ENCODE results near the gene TRIM29.
"Not testable (repeated sequence)": the region's sequence is repeated elsewhere in the genome, so short reads cannot be mapped to it uniquely, and the experiment has no call there.

TRIM29 gene

DNA sequence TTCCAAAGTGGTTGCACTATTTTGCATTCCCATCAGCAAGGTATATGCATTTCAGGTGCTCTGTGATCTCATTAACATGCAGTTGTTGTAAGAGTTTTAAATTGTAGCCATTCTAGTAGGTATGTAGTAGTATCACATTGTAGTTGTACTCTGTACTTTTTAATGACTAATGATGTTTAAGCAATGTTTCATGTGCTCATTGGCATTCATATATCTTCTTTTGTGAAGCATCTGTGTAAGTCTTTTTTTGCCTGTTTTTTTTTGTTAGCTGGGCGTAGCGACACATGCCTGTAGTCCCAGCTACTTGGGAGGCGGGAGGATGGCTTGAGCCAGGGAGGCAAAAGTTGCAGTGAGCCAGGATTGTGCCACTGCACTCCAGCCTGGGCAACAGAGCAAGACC lies 11.3 kb upstream of the TRIM29 start:
- WGBS, 2 experiments, result 92 to 97% methylated on average over 3 of the region's 3 CpGs
- no peaks in the 10 kb centered on the region for H3K27me3 ChIP-seq (ENCODE audit: control insufficient read depth, insufficient read depth, low read length, poor library complexity, severe bottlenecking)
- no peak overlapping the region for H3K4me3 ChIP-seq (ENCODE audit: insufficient read depth, low read depth, low read length)
- H3K4me1 ChIP-seq (ENCODE audit: control insufficient read depth, insufficient read depth, low read length), result no peaks in the 10 kb centered on the region
- no peaks in the 10 kb centered on the region for H3K36me3 ChIP-seq (ENCODE audit: control insufficient read depth, insufficient read depth, low read length)
- no peaks in the 10 kb centered on the region for H3K9me3 ChIP-seq (ENCODE audit: control insufficient read depth, low read length)
- H3K27ac ChIP-seq (ENCODE audit: insufficient read depth, low read depth, low read length, poor library complexity, severe bottlenecking), result no peak overlapping the region

DNA sequence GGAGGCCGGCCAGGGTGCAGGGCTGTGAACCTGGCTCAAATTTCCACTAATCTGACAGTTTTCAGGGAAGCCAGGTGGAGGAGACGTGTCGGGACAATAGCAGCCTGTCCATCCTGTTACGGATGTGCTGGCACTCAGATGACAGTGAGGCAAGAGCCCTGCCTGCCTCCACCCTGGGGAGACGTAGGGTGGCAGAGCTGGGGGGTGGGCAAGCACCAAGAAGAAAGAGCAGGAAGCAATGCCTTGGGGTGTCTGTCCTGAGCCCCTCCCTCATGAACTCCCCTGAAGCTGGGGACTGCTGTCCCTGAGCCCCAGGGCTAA lies 10.0 kb upstream of the TRIM29 start:
- 71 to 78% methylated on average over 5 of the region's 5 CpGs for WGBS, 2 experiments
- Histone ChIP-seq H3K36me3 (ENCODE audit: control insufficient read depth, insufficient read depth, low read length) (no peaks in the 10 kb centered on the region), H3K27ac (ENCODE audit: insufficient read depth, low read depth, low read length, poor library complexity, severe bottlenecking) (no peak overlapping the region), H3K4me1 (ENCODE audit: control insufficient read depth, insufficient read depth, low read length) (no peaks in the 10 kb centered on the region), H3K9me3 (ENCODE audit: control insufficient read depth, low read length) (no peaks in the 10 kb centered on the region), H3K4me3 (ENCODE audit: insufficient read depth, low read depth, low read length) (no peak overlapping the region), H3K27me3 (ENCODE audit: control insufficient read depth, insufficient read depth, low read length, poor library complexity, severe bottlenecking) (no peaks in the 10 kb centered on the region)

DNA sequence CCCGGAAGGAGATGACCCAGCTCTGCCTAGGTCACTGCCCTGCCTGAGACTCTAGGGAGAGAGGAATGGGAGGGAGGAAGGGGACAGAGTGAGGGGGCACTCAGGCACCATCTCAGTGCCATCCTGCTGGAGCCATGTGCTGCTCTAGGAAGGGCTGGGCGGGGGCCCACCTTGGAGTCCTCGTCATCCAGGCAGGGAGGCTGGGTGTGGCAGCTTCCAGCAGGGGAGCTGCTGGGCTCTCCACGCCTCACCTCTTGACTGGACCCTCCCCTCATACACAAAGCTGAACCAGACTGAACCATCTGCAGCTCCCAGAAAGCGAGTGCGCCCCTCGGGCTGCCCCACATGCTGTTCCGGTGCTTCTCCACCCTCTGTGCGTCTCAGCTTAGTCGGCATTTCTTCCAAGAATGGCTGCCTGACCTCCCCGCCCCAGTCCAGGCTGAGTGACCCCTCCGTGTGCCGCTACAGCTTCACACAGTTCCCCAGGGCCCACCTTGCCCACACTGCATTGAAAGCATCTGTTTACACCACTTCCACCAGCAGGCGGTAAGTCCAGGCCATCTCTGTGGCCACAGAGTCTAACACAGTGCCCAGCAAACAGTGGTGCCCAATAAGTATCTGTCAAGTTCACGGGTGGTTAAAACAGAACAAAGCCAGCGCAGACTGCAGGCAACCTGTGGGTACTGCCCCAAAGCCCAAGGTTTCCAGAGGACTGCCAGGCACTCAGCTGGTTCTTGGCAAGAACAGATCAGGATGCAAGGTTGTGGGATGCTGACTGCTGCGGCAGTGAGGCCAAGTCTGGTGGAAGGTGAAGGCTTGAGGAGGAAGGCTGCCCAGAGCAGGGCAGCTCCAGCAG lies 9.4 kb upstream of the TRIM29 start:
- Histone ChIP-seq H3K27me3 (ENCODE audit: control insufficient read depth, insufficient read depth, low read length, poor library complexity, severe bottlenecking) (no peaks in the 10 kb centered on the region), H3K9me3 (ENCODE audit: control insufficient read depth, low read length) (no peaks in the 10 kb centered on the region), H3K36me3 (ENCODE audit: control insufficient read depth, insufficient read depth, low read length) (no peaks in the 10 kb centered on the region), H3K27ac (ENCODE audit: insufficient read depth, low read depth, low read length, poor library complexity, severe bottlenecking) (no peak overlapping the region), H3K4me3 (ENCODE audit: insufficient read depth, low read depth, low read length) (no peak overlapping the region), H3K4me1 (ENCODE audit: control insufficient read depth, insufficient read depth, low read length) (no peaks in the 10 kb centered on the region)
- 88 to 89% methylated on average over 17 of the region's 17 CpGs for WGBS, 2 experiments

DNA sequence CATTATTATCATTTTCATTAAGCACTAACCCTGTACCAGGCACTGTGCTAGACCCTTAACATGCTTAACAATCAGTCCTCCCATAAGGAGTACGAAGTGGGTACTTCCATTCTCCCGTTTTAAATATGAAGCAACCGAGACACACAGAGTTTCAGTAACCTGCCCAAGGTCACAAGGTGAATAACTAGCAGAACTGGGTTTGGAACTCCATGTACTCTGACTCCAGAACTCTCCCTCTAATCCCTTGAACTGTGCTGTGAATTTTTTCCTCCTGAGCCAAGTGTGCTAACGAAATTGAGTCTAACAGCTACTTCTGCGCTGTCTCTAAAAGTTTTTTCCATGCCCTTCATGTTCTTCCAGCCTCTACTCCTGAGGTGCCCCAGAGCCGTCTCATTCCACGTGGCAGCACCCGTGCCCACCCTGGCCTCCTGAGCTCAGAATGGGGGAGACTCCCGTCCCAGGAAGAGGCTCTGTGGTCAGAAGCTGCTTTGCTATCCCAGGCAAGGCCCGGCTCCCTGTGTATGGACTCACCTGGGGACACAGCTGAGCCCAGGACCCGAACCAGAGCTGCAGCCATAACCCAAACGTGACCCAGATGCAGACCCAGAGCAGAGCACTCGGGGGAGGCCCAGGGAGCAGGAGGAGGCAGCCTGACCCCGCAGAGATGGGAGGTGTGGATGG lies 8.6 kb upstream of the TRIM29 start:
- WGBS, 2 experiments, result 91 to 93% methylated on average over 14 of the region's 14 CpGs
- H3K27me3 ChIP-seq (ENCODE audit: control insufficient read depth, insufficient read depth, low read length, poor library complexity, severe bottlenecking), result no peaks in the 10 kb centered on the region
- H3K36me3 ChIP-seq (ENCODE audit: control insufficient read depth, insufficient read depth, low read length), result no peaks in the 10 kb centered on the region
- H3K9me3 ChIP-seq (ENCODE audit: control insufficient read depth, low read length), result no peaks in the 10 kb centered on the region
- no peak overlapping the region for H3K27ac ChIP-seq (ENCODE audit: insufficient read depth, low read depth, low read length, poor library complexity, severe bottlenecking)
- H3K4me3 ChIP-seq (ENCODE audit: insufficient read depth, low read depth, low read length), result no peak overlapping the region
- H3K4me1 ChIP-seq (ENCODE audit: control insufficient read depth, insufficient read depth, low read length), result no peaks in the 10 kb centered on the region

DNA sequence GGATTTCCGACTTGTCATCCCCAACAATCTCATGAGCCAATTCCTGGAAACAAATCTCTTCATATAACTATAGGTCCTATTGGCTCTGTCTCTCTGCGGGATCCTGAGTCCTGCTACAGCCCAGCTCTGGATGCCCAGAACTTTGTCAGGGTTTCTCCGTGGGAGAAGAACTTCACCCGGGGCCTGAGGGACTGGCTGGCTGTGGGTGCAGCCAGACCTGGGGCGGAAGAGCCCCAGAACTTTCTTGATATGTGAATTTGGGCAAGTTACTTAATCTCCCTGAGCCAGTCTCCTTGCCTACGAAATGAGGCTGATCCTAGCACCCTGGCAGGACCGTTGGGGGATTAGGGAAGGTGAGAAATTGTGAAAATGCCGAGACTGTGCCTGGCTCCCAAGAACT lies 6.6 kb upstream of the TRIM29 start:
- Histone ChIP-seq H3K27ac (ENCODE audit: insufficient read depth, low read depth, low read length, poor library complexity, severe bottlenecking) (no peak overlapping the region), H3K9me3 (ENCODE audit: control insufficient read depth, low read length) (no peaks in the 10 kb centered on the region), H3K27me3 (ENCODE audit: control insufficient read depth, insufficient read depth, low read length, poor library complexity, severe bottlenecking) (no peaks in the 10 kb centered on the region), H3K4me3 (ENCODE audit: insufficient read depth, low read depth, low read length) (no peak overlapping the region), H3K4me1 (ENCODE audit: control insufficient read depth, insufficient read depth, low read length) (no peaks in the 10 kb centered on the region), H3K36me3 (ENCODE audit: control insufficient read depth, insufficient read depth, low read length) (no peaks in the 10 kb centered on the region)
- WGBS, 2 experiments, result 90 to 91% methylated on average over 8 of the region's 8 CpGs

DNA sequence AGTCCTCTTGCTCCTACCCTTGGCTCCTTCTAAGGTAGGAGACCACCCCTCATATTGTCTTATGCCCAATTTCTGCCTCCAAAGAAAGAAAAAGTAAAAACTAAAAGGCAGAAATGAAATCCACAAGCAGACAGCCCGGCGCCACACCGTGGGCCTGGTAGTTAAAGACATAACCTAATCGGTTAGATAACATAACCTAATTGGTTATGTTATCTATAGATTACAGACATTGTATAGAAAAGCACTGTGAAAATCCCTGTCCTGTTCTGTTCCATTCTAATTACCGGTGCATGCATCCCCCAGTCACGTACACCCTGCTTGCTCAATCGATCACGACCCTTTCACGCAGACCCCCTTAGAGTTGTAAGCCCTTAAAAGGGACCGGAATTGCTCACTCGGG lies 5.6 kb upstream of the TRIM29 start:
- H3K9me3 ChIP-seq (ENCODE audit: control insufficient read depth, low read length); H3K36me3 ChIP-seq (ENCODE audit: control insufficient read depth, insufficient read depth, low read length); H3K27ac ChIP-seq (ENCODE audit: insufficient read depth, low read depth, low read length, poor library complexity, severe bottlenecking); H3K27me3 ChIP-seq (ENCODE audit: control insufficient read depth, insufficient read depth, low read length, poor library complexity, severe bottlenecking); H3K4me1 ChIP-seq (ENCODE audit: control insufficient read depth, insufficient read depth, low read length); H3K4me3 ChIP-seq (ENCODE audit: insufficient read depth, low read depth, low read length): not testable (repeated sequence)
- WGBS, 2 experiments, result 93% methylated on average over 9 to 11 of the region's 11 CpGs

DNA sequence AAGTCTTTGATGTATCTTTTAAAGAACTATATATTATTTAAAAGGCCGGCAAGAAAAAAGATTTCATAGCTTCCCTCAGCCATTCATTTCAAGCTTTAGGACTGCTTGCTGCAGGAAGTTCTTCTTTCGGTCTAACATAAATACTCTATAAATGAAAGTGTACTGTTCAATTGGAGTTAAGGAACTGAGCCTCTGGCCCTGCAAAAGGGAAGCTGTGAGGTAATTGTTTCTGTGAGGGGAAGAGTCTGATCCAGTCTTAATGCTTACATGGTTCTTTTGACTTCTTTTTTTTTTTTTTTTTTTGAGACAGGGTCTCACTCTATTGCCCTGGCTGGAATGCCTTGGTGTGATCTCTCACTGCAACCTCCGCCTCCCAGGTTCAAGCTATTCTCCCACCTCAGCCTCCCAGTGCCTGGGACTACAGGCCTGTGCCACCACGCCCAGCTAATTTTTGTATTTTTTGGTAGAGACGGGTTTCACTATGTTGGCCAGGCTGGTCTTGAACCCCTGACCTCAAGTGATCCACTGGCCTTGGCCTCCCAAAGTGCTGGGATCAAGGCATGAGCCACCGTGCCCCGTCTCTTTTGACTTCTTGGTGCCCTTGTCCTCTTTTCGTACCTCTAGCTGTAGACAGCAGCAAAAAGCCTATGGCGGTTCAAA lies 4.7 kb upstream of the TRIM29 start:
- whole genome bisulfite sequencing, 2 experiments, result 92 to 94% methylated on average over 8 to 9 of the region's 9 CpGs
- no peaks in the 10 kb centered on the region for H3K36me3 ChIP-seq (ENCODE audit: control insufficient read depth, insufficient read depth, low read length)
- H3K9me3 ChIP-seq (ENCODE audit: control insufficient read depth, low read length), result no peaks in the 10 kb centered on the region
- no peaks in the 10 kb centered on the region for H3K27me3 ChIP-seq (ENCODE audit: control insufficient read depth, insufficient read depth, low read length, poor library complexity, severe bottlenecking)
- no peak overlapping the region for H3K27ac ChIP-seq (ENCODE audit: insufficient read depth, low read depth, low read length, poor library complexity, severe bottlenecking)
- H3K4me1 ChIP-seq (ENCODE audit: control insufficient read depth, insufficient read depth, low read length), result peaks cover 3% of the 10 kb centered on the region
- no peak overlapping the region for H3K4me3 ChIP-seq (ENCODE audit: insufficient read depth, low read depth, low read length)

DNA sequence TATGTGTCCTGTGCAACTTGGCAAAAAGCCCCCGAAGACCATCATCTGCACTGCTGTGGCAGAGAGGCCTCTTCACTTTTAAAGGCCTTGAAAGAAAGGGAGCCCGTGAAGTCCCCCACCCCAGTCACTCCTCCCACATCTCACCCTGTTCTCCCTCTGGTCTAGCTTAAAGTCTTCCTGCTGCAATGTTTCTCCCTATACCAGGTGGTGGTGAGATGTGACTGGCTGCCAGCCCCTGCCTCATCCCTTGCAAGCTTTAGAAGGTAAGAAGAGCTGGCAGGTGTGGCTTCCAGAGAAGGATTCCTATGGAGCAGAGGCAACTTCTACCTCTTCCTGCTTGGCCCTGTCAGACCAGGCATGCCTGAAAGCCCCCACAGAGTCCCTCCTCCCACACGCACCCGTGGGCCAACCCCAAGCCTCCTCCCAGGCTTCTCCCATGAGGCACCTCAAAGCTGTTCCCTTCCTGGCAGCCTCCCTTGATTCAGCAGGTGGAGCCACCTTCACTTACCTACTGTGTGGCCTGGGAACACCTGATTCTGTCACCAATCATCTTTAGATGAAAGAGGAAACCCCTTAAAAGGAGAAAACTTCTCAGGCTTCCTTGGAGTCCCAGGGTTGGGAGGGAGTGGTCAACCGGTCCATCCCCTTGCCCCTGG lies 4.0 kb upstream of the TRIM29 start:
- Histone ChIP-seq H3K27me3 (ENCODE audit: control insufficient read depth, insufficient read depth, low read length, poor library complexity, severe bottlenecking) (no peaks in the 10 kb centered on the region), H3K27ac (ENCODE audit: insufficient read depth, low read depth, low read length, poor library complexity, severe bottlenecking) (no peak overlapping the region), H3K36me3 (ENCODE audit: control insufficient read depth, insufficient read depth, low read length) (no peaks in the 10 kb centered on the region), H3K4me1 (ENCODE audit: control insufficient read depth, insufficient read depth, low read length) (peaks cover 3% of the 10 kb centered on the region), H3K4me3 (ENCODE audit: insufficient read depth, low read depth, low read length) (no peak overlapping the region), H3K9me3 (ENCODE audit: control insufficient read depth, low read length) (no peaks in the 10 kb centered on the region)
- 79 to 92% methylated on average over 5 of the region's 5 CpGs for WGBS, 2 experiments

DNA sequence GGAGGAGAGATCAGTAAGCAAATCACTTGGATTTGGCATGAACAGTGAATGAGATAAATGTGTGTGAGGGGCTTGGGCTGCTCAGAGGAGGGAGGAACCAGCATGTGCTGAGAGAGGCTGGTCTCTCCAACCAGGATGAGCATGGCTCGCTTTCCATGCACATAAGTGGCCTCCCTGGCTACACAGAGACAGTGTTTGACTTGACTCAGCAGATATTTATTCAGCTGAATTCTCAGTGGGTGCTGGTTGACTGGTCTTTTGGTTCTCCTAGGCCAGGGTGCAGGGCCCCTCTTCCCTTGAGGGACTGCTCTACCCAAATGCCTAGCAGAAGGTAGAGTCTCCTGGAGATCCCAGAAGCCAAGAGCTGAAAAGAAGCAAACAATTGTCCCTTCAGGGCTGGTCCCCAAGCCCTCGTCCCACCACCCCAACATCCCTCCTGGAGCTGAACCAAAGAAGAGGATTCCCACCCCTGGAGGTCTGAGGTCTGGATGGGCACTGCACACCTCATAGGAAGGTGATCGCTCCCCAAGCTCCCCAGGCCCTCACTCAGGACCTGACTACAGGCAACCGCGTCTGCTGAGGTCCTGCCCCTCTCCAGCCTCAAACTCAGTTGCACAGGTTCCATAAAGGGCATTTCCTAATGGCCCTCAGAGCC lies 3.3 kb upstream of the TRIM29 start:
- Histone ChIP-seq H3K4me1 (ENCODE audit: control insufficient read depth, insufficient read depth, low read length) (peaks cover 3% of the 10 kb centered on the region), H3K27ac (ENCODE audit: insufficient read depth, low read depth, low read length, poor library complexity, severe bottlenecking) (no peak overlapping the region), H3K27me3 (ENCODE audit: control insufficient read depth, insufficient read depth, low read length, poor library complexity, severe bottlenecking) (no peaks in the 10 kb centered on the region), H3K9me3 (ENCODE audit: control insufficient read depth, low read length) (no peaks in the 10 kb centered on the region), H3K36me3 (ENCODE audit: control insufficient read depth, insufficient read depth, low read length) (no peaks in the 10 kb centered on the region), H3K4me3 (ENCODE audit: insufficient read depth, low read depth, low read length) (no peak overlapping the region)
- WGBS, 2 experiments, result 89 to 90% methylated on average over 5 of the region's 5 CpGs

Measured in ectodermal cell (in vitro differentiated cells).